BE2C (cell line): ENCODE results near the gene LDB2.

ENCODE experiments used
- DNase-seq: peaks from one replicate; pipeline ENCODE4 v3.0.0-alpha.2; 2020
- H3K27me3 ChIP-seq: fragments of 250-450 bp; sonication (Bioruptor Pico); 2 replicates; pipeline ENCODE4 v1.5.1; 2020; ENCODE audit warnings: mild to moderate bottlenecking
- H3K36me3 ChIP-seq: fragments of 250-450 bp; sonication (Bioruptor Pico); 2 replicates; pipeline ENCODE4 v1.5.1; 2020; ENCODE audit warnings: mild to moderate bottlenecking
- H3K4me1 ChIP-seq: fragments of 250-450 bp; sonication (Bioruptor Pico); 2 replicates; pipeline ENCODE4 v1.5.1; 2020
- H3K4me3 ChIP-seq: 2 replicates; pipeline ENCODE4 v1.5.1; 2011; ENCODE audit warnings: low read depth, low read length
- H3K9me3 ChIP-seq: fragments of 250-450 bp; sonication (Bioruptor Pico); 2 replicates; pipeline ENCODE4 v1.5.1; 2020
- TF ChIP-seq, protein P1 (sequence below): IDR thresholded peaks from 2 replicates; pipeline ENCODE4 v1.5.1; 2012; ENCODE audit warnings: mild to moderate bottlenecking, low read depth, low read length

The LDB2 gene

DNA sequence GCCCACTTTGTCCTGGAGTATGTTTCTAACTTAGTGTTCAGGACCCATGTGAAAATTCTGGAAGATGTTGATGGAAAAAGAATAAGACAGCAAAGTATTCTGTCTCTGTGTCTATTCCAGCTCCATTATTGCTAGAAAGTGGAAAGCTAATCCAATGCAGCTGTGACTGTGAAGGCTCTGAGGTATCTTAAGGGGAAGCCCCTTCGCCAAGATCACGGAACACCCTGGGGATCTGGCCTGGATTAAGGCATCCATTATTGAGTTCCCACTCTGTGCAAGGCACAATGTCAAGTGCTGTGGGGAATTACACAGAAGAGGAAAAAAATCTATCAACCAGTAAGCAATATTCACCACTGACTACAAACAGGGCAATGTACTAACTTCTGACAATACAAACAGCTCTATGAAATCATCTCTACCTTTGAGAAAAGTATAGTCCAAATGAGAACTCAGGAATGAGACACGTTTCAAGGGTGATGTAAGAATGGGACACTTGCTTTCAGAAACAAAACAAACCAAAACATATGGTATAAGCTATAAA is 222.1 kb downstream of the LDB2 start:
- TF ChIP-seq, protein P1, sequence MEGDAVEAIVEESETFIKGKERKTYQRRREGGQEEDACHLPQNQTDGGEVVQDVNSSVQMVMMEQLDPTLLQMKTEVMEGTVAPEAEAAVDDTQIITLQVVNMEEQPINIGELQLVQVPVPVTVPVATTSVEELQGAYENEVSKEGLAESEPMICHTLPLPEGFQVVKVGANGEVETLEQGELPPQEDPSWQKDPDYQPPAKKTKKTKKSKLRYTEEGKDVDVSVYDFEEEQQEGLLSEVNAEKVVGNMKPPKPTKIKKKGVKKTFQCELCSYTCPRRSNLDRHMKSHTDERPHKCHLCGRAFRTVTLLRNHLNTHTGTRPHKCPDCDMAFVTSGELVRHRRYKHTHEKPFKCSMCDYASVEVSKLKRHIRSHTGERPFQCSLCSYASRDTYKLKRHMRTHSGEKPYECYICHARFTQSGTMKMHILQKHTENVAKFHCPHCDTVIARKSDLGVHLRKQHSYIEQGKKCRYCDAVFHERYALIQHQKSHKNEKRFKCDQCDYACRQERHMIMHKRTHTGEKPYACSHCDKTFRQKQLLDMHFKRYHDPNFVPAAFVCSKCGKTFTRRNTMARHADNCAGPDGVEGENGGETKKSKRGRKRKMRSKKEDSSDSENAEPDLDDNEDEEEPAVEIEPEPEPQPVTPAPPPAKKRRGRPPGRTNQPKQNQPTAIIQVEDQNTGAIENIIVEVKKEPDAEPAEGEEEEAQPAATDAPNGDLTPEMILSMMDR = no peak
- Histone ChIP-seq H3K9me3 (no peaks in the 10 kb centered on the region), H3K4me1 (peaks cover 58% of the 10 kb centered on the region), H3K36me3 (no peaks in the 10 kb centered on the region), H3K27me3 (no peaks in the 10 kb centered on the region), H3K4me3 (no peak overlapping the region)
- no peak for DNase-seq

DNA sequence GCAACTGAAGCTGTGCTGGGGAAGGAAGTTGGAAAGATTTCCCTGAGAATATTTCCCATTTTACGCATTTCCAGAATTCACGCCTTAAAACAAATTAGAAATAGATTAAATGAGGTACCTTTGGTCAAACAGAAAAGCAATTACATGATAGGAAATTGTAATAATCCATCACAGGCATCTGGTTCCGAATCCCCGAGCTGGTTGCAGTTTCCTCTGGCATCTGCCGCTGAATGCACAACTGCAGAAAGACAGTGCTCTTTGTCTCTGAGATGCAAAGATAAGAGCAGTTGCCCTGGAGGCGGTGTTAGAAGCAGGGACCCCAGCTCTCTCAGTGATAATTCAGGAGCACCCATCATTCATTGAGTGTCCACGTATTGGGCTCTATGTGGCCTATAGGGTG is 224.4 kb downstream of the LDB2 start:
- TF ChIP-seq, protein P1 = no peak
- peaks cover 76% of the 10 kb centered on the region for H3K4me1 ChIP-seq
- H3K27me3 ChIP-seq = no peaks in the 10 kb centered on the region
- DNase-seq = peak; percentile 75
- H3K9me3 ChIP-seq = no peaks in the 10 kb centered on the region
- H3K36me3 ChIP-seq = no peaks in the 10 kb centered on the region
- peak overlapping the region; percentile 17 for H3K4me3 ChIP-seq

DNA sequence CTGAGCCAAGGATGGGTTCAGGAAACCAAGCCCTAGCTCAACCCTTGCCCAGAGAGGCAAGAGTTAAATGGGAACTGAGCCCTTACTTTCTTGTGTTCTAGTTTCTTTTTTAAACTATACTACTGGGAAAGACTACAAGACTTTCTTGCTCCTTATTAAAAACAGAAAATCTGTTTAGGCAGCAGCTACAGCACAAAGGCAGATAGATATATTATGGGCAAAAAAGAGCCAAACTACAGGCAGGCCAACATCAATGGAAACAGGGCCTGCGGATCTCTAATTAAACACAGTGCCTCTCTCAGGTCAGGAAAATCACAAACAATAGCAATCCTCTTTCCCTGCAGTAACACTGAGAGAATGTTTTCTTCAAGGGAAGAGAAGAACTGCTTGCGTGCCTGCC is 226.0 kb downstream of the LDB2 start:
- Histone ChIP-seq H3K27me3 (no peaks in the 10 kb centered on the region), H3K36me3 (no peaks in the 10 kb centered on the region), H3K4me3 (no peak overlapping the region), H3K9me3 (no peaks in the 10 kb centered on the region), H3K4me1 (peaks cover 73% of the 10 kb centered on the region)
- no peak for DNase-seq
- TF ChIP-seq, protein P1 = no peak

DNA sequence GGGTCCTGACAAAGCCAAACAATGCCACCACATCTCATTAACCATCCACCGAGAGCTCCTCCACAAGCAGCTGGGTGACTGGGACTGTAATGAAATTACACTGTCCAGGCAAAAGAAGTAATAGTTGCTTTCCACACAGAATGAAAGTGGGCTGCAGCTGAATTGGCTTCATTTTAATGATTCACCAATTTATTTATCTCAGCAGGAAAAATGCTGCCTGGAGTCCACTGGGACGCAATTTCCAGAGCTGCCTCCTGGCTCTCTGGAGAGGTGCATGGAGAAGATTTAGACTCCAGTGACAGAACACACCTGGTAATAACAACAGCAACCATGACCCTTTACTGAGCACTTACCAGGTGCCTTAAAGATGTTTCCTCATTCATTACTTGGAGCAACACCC is 226.7 kb downstream of the LDB2 start:
- peaks cover 67% of the 10 kb centered on the region for H3K4me1 ChIP-seq
- TF ChIP-seq, protein P1 = no peak
- no peaks in the 10 kb centered on the region for H3K36me3 ChIP-seq
- peak; percentile 57 for DNase-seq
- no peak overlapping the region for H3K4me3 ChIP-seq
- no peaks in the 10 kb centered on the region for H3K9me3 ChIP-seq
- no peaks in the 10 kb centered on the region for H3K27me3 ChIP-seq

DNA sequence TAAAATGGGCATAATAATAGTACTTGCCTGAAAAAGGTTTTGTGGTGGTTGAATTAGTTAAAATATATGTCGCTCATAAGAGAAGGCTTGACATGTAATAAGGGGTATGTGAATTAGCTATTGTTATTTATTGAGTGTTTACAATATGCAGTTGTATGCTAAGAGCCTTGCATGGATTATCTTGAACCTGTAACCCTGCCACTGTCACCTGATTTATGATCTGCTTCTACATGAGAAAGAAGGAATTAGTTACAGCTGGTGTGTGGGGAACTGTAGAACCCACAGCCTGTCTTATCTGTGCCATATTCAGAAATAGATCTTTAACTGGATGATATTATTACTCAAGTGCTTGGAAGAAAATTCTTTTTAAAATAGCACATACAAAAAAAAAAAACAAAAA is 227.7 kb downstream of the LDB2 start:
- Histone ChIP-seq H3K36me3 (no peaks in the 10 kb centered on the region), H3K4me1 (peaks cover 61% of the 10 kb centered on the region), H3K9me3 (no peaks in the 10 kb centered on the region), H3K4me3 (no peak overlapping the region), H3K27me3 (no peaks in the 10 kb centered on the region)
- DNase-seq = no peak
- TF ChIP-seq, protein P1 = no peak

DNA sequence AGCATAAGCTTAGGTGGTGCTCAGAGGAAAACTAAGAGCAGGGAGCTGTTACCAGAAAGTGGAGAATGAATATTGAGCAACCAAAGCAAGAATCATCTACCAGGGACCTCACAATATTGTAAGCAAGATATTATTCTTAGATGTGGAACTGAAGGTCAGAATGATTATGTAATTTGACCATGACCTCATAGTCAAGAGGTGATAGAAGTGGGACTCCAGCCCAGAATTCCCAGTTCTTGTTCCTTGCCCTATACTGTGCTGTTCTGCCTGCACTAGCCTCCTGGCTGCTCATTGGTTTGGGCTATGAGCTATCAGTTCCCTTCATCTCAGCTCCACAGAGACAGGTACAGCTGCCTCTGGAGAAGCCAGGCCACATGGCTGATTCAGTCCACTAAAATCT is 229.4 kb downstream of the LDB2 start:
- Histone ChIP-seq H3K36me3 (no peaks in the 10 kb centered on the region), H3K9me3 (no peaks in the 10 kb centered on the region), H3K4me1 (peaks cover 51% of the 10 kb centered on the region), H3K27me3 (no peaks in the 10 kb centered on the region), H3K4me3 (no peak overlapping the region)
- peak; percentile 54 for DNase-seq
- TF ChIP-seq, protein P1 = no peak
